ENCODE measurements around the gene SULF2. TPM values are rescaled to one million over a fixed set of nuclear protein-coding genes. Genes with fewer than 3 reads are reported as not detected.

Gene SULF2
- total RNA-seq, 1 donor from 2014 or later = 52.8 TPM

DNA sequence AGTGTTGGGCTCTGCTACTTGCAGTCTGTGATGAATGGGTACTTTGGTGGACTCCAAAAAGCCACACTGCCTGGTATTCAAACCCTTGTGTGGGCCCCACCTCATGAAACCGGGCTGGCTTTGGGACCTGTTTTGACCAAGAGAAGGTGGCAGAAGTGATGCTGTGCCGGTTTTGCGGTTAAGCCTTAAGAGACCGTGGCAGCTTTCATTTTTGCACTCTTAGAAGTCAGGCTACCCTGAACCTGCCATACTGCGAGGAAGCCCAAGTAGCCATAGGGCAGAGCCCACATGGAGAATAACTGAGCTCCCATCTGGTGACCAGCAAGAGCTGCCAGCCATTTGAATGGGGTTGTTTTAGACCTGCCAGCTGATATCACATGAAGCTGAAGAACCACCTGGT is 10.2 kb downstream of the SULF2 start:
- no peak for ATAC-seq
- Histone ChIP-seq H3K27me3 (peaks cover 4% of the 10 kb centered on the region), H3K36me3 (no peaks in the 10 kb centered on the region), H3K4me1 (peaks cover 6% of the 10 kb centered on the region), H3K4me3 (no peak overlapping the region), H3K27ac (no peak overlapping the region), H3K9me3 (no peaks in the 10 kb centered on the region)
- intact Hi-C loops (cut with DNase I) = no loop called here
- DNase-seq = no peak
- TF ChIP-seq, protein P1, sequence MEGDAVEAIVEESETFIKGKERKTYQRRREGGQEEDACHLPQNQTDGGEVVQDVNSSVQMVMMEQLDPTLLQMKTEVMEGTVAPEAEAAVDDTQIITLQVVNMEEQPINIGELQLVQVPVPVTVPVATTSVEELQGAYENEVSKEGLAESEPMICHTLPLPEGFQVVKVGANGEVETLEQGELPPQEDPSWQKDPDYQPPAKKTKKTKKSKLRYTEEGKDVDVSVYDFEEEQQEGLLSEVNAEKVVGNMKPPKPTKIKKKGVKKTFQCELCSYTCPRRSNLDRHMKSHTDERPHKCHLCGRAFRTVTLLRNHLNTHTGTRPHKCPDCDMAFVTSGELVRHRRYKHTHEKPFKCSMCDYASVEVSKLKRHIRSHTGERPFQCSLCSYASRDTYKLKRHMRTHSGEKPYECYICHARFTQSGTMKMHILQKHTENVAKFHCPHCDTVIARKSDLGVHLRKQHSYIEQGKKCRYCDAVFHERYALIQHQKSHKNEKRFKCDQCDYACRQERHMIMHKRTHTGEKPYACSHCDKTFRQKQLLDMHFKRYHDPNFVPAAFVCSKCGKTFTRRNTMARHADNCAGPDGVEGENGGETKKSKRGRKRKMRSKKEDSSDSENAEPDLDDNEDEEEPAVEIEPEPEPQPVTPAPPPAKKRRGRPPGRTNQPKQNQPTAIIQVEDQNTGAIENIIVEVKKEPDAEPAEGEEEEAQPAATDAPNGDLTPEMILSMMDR (IDR thresholded peaks at IDR 0.05) = no peak

DNA sequence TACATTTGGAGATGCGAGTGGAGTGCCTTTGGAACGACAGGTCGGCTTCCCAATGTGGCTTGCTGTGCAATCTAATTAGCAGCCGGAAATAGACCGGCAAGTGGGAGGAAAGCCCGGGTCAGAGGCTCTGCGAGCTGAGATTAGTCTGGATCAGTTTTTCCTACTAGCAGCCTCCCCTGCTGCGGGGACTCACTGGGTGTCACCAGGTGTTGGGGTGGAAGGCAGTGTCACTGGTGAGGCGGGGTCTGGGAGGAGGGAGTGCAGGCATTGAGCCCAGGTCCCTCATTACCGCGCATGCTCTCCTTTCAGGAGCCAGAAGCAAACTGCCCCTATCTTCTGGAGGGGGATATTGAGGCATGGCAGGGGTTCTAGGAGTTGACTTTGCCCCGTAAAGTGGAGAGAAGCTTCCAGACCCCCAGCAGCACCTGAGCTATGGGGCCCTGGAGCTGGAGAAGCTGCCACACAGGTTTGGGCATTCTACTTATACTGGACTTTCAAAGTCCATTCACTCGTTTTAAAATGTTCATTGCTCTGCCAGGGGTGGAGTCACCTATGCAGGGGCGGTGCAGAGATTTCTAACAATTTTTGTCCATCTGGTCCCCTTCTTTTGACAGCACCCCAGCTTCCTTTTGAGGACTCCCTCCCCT is 11.0 kb downstream of the SULF2 start:
- TF ChIP-seq, protein P1 (IDR thresholded peaks at IDR 0.05) = no peak

DNA sequence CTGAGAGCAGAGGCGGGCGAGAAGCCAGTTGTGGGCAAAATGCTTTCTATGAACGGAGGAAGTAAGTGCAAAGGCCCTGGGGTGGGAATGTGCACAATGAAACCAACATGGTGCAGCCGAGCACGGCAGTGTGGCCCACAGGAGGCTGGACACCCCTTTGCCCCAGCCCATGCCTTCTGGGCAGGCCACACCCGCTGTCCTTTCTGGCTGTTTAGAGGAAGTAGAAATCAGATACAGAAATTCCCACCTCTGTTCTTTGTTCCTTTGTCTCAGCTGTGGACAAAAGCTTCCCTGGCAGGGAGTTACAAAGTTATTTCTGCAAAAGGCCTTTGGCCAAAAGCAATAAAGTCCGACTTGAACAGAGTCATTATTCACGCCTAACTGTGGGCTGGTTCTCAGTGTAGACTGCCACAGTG is 11.9 kb downstream of the SULF2 start:
- H3K27me3 ChIP-seq = peaks cover 4% of the 10 kb centered on the region
- H3K36me3 ChIP-seq = no peaks in the 10 kb centered on the region
- TF ChIP-seq, protein P1 (IDR thresholded peaks at IDR 0.05) = no peak
- peaks cover 10% of the 10 kb centered on the region for H3K4me1 ChIP-seq
- intact Hi-C loops (cut with DNase I) = no loop called here
- H3K27ac ChIP-seq = no peak overlapping the region
- DNase-seq (no peak), ATAC-seq (peak; percentile 54)
- no peaks in the 10 kb centered on the region for H3K9me3 ChIP-seq
- no peak overlapping the region for H3K4me3 ChIP-seq

More for the DNA sequence above, 11.0 kb downstream of the SULF2 start:
- Histone ChIP-seq H3K36me3 (no peaks in the 10 kb centered on the region), H3K9me3 (no peaks in the 10 kb centered on the region), H3K27me3 (peaks cover 4% of the 10 kb centered on the region), H3K4me1 (peaks cover 6% of the 10 kb centered on the region), H3K27ac (no peak overlapping the region), H3K4me3 (no peak overlapping the region)
- ATAC-seq (no peak), DNase-seq (no peak)
- intact Hi-C loops (cut with DNase I) = no loop called here

DNA sequence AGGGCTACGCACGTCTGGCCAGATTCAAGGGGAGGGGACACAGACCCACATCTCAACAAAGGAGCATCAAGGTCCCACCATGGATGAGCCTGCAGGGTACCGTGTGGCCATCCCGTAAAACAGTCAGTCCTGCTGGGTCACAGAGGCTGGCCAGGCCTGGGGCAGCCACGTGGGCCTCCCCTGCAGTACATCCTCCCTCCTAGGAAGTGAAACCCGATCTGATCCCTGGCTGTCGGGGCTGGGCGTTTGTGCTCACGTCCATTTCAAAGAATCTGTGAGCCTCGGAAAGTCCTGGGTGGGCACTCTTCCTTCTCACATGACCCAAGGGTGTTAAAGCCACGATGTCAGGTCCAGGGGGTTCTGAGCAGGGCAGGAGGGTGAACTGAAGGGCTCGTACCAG is 14.3 kb downstream of the SULF2 start:
- DNase-seq (no peak), ATAC-seq (peak; percentile 58)
- Histone ChIP-seq H3K27ac (peak overlapping the region; percentile 1), H3K36me3 (no peaks in the 10 kb centered on the region), H3K9me3 (no peaks in the 10 kb centered on the region), H3K4me3 (no peak overlapping the region), H3K4me1 (peaks cover 16% of the 10 kb centered on the region), H3K27me3 (peaks cover 4% of the 10 kb centered on the region)
- intact Hi-C loops (cut with DNase I) = no loop called here
- TF ChIP-seq, protein P1 (IDR thresholded peaks at IDR 0.05) = no peak

DNA sequence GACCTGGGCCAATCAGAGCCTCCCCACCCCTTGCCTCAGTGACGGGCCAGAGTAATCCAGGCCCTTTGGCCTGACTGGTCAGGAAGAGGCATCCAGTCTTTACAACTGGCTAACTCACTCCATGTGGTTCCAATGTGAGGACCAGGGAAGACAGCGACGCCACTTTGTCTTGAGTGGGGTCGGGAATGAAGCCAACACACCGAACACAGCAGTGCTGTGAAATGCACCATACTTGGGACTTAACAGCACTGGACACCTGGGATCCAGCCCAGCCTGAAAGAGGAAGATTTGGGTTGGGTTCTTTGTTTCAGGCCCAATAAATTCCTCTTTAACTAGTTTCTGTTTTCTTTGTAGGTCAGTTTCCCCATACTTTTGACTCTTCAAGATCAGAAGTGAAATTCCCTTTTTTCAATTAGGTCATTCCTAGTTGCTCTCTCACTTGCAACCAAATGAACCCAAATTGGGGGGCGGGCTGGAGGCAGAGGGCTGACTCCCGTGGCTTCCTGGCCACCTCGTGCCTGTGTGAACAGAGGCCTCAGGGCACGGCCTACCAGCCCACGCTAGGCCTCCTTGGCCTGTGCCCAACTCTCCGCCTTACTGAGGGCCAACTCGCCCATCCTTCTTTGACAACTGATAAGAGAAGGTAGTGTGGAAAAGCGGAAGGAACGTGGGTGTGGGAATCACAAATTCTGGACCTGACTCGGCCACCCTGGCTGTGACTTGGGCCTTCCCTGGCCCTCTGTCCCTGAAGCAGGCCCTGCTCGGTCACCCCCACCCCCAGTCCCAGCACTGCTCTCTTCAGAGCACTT is 17.1 kb downstream of the SULF2 start:
- H3K27me3 ChIP-seq = no peaks in the 10 kb centered on the region
- DNase-seq = peak; percentile 88
- H3K36me3 ChIP-seq = no peaks in the 10 kb centered on the region
- peak; percentile 86 for ATAC-seq
- H3K9me3 ChIP-seq = no peaks in the 10 kb centered on the region
- peaks cover 14% of the 10 kb centered on the region for H3K4me1 ChIP-seq
- no peak overlapping the region for H3K4me3 ChIP-seq
- intact Hi-C loops (cut with DNase I) = no loop called here
- TF ChIP-seq, protein P1 (IDR thresholded peaks at IDR 0.05) = no peak
- H3K27ac ChIP-seq = peak overlapping the region; percentile 11
